Forelimb muscle (tissue), 1 donor: ENCODE results near the gene PXDN. TPM values are rescaled to one million over a fixed set of nuclear protein-coding genes. Genes with fewer than 3 reads are reported as not detected.
"Not testable (repeated sequence)": the region's sequence is repeated elsewhere in the genome, so short reads cannot be mapped to it uniquely, and the experiment has no call there.

Experiments used
- DNase-seq: peaks from one replicate; pipeline ENCODE4 v3.0.0-alpha.2; 2013; ENCODE audit warnings: low read depth
- polyA plus RNA-seq: library from polyadenylated mRNA; unstranded; fragments of 120-200 nt; gene quantifications from one replicate; pipeline ENCODE4 v1.2.1, GENCODE V29; 2013; ENCODE audit not compliant: insufficient read length

PXDN gene, protein sequence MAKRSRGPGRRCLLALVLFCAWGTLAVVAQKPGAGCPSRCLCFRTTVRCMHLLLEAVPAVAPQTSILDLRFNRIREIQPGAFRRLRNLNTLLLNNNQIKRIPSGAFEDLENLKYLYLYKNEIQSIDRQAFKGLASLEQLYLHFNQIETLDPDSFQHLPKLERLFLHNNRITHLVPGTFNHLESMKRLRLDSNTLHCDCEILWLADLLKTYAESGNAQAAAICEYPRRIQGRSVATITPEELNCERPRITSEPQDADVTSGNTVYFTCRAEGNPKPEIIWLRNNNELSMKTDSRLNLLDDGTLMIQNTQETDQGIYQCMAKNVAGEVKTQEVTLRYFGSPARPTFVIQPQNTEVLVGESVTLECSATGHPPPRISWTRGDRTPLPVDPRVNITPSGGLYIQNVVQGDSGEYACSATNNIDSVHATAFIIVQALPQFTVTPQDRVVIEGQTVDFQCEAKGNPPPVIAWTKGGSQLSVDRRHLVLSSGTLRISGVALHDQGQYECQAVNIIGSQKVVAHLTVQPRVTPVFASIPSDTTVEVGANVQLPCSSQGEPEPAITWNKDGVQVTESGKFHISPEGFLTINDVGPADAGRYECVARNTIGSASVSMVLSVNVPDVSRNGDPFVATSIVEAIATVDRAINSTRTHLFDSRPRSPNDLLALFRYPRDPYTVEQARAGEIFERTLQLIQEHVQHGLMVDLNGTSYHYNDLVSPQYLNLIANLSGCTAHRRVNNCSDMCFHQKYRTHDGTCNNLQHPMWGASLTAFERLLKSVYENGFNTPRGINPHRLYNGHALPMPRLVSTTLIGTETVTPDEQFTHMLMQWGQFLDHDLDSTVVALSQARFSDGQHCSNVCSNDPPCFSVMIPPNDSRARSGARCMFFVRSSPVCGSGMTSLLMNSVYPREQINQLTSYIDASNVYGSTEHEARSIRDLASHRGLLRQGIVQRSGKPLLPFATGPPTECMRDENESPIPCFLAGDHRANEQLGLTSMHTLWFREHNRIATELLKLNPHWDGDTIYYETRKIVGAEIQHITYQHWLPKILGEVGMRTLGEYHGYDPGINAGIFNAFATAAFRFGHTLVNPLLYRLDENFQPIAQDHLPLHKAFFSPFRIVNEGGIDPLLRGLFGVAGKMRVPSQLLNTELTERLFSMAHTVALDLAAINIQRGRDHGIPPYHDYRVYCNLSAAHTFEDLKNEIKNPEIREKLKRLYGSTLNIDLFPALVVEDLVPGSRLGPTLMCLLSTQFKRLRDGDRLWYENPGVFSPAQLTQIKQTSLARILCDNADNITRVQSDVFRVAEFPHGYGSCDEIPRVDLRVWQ (N-terminal part only)
- polyA plus RNA-seq, result 124 TPM

GRCh38 chr2:1744446-1745170, at the start of gene PXDN:
PXDN (minus strand) TSS chr2:1744515; CDS start chr2:1744455, 60 bp downstream.
- no peak for DNase-seq

- no peak for DNase-seq
Observed at GRCh38 chr2:1793868-1794445, 49.6 kb upstream of the PXDN start.

- no peak for DNase-seq
Observed at GRCh38 chr2:1793001-1793867, 48.9 kb upstream of the PXDN start.

- no peak for DNase-seq
Observed at GRCh38 chr2:1791685-1792435, 47.5 kb upstream of the PXDN start.

DNA sequence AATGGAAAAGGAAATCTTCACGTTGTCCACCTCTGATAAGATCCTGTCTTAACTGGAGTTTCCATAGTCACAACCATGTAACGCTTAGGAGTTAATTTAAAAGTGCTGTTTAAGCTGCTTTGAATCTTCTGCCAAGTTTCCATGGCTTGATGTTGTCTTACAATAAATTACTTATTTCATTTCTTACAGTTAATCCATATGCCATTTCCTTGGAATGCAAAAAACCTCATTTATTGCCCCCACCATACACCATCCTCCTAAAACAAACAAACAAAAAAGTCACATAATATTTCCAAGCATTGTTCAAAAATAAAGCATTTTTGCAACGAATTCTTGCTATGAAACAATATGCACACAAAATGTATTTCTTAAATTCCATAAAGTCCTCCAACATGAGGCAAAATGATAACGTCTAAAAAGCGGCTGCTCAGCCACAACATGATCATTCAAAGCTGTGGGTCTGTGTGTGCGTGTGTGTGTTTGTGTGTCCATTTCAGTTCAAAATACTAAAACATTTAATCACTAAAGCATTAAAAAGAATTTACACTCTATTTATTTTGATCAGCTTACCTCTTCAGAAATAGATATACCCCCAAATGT, 46.8 kb upstream of the PXDN start:
- DNase-seq, result no peak

DNA sequence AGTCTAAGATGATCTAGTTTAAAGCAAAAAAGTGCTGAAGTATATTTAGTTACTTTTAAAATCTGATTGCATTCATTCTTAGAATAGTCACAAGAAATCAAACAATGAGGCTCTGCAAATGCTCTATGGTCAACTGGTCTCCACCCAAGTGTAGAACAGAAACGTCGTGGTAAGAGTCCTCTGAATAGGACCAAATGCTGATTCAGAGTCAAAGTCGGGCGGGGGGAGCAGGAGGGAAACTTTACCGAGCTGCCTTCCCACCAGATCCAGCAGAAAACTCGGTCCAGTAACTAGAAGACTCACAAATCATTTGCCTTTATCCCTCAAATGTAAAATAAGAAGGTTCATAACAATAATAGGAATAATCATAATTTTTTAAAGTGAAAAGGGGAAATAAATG, 46.2 kb upstream of the PXDN start:
- no peak for DNase-seq

DNA sequence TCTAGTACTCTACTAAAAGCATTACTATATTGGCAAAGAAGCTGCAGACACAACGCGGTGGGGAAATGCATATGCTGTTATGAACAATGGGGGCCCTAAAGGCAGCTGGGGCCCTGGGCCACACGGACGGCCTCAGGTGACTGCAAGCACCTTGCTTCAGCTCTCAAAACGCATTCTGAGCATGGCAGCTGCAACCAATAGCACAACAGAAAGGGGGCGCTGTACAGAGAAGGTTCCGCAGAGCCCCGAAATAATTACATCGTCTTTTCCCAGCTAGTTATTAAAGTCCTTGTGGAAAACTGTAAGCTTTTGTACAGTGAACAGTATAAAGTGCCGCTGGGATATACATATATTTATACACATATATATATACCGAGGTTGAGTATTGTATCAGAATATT, 45.3 kb upstream of the PXDN start:
- DNase-seq, result no peak

- DNase-seq, result no peak
Observed at GRCh38 chr2:1788478-1788959, 44.2 kb upstream of the PXDN start.

DNA sequence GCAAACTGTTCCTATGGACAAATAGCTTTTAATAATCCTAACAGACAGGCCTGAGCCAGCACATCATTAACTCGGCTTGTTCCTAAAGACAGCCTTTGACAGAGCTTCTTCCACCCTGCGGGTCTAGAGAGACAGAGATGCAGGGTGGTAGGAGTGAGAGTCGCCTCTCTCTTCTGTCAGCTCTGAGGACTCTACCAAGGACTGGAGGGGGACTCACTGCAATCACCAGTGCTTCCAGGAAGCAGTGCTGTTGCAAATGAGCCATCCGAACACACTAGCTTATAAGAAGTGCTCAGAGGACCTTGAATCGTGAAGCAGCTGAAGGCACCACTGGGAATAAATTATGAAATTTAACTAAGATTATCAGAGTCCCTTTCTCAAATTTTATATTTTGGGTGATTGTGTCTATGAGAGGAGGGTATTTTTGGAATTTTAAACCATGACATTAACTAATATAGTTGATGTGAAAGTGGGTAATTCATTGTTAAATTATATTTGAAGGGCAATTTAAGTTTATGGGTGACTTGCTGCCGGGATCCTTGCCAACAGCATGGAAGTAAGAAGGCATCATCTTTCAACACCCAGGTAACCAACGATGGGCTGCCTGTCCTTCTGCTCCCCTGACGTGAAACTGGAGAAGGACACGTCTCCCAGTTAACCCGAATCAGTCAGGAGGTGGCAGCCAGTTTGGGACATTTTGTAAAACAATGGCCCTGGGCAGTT, 43.6 kb upstream of the PXDN start:
- no peak for DNase-seq

DNA sequence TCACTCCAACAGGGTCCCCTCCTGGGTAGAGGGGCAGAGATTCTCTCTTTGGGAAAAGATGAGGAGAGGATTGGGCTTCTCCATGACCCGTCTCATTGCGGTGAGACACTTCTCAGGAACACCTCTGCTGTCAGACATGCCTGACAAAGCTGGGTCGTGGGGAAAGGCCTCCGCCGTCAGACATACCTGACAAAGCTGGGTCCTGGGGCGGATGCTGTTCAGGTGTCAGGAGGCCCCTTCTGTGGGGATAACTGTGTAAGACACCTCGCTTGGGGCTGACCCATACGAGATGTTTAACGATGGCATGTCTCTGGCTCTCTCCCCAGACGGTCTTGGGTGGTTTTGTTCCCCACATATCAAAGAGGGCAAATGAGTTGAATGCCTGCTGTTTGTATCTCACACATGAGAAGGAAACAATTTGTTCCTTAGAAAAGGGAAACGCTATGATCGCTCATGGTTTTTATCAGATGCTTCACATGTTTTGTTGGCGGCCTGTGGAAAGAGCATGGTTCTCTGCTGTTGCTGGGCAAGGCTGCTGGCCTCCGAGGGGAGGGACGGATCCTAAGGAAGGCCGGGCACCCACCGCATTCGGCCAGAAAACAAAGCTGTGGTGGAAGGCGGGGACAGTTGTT, 40.8 kb upstream of the PXDN start:
- no peak for DNase-seq

DNA sequence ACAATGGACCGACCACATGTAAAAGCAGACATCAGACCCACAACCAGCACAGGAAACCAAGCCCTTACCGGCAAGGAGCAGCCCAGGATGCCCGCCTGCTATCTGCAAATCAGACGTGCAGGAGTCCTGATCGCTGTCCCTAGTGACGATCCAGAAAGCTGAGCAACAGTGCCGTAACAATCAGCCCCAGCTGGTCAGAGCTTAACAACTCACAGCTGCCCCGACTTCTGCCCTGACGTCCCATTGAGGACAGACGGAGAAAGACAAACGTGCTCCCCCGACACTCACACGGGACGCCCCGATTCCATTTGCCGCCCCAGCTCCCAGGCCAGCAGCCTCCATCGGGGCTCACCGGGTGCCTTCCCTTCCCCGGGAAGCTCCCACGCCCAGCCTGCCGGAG, 39.8 kb upstream of the PXDN start:
- no peak for DNase-seq

GRCh38 chr2:1782514-1782913, 38.2 kb upstream of the PXDN start:
- no peak for DNase-seq

GRCh38 chr2:1781291-1782080, 37.2 kb upstream of the PXDN start:
- DNase-seq, result no peak

- no peak for DNase-seq
Observed at GRCh38 chr2:1780693-1781092, 36.4 kb upstream of the PXDN start.

DNA sequence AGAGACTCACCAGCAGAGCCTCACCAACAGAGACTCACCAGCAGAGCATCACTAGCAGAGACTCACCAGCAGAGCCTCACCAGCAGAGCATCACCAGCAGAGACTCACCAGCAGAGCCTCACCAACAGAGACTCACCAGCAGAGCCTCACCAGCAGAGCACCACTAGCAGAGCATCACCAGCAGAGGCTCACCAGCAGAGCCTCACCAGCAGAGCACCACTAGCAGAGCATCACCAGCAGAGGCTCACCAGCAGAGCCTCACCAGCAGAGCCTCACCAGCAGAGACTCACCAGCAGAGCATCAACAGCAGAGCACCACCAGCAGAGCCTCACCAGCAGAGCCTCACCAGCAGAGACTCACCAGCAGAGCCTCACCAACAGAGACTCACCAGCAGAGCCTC, 35.7 kb upstream of the PXDN start:
- DNase-seq, result not testable (repeated sequence)

GRCh38 chr2:1778566-1778965, 34.3 kb upstream of the PXDN start:
- no peak for DNase-seq

- DNase-seq, result no peak
Observed at GRCh38 chr2:1777781-1778180, 33.5 kb upstream of the PXDN start.
